Right lung (tissue), 5 donors: ENCODE data around the gene ARID5B. TPM values are rescaled to one million over a fixed set of nuclear protein-coding genes. Genes with fewer than 3 reads are reported as not detected.

ENCODE experiments used
- DNase-seq, 2 donors: peaks; one replicate each; pipeline ENCODE4 v3.0.0-alpha.2; 2013
- polyA plus RNA-seq, 5 donors: library from polyadenylated mRNA; unstranded; fragments of 120-200 nt; gene quantifications; one replicate each; pipeline versions ENCODE4 v1.2.1 to v1.2.3, GENCODE V29; 2013; ENCODE audit warnings: inconsistent platforms in 1 of 5, low replicate concordance in 1 of 5; ENCODE audit not compliant: insufficient read length in 5 of 5, insufficient read depth in 1 of 5

The ARID5B gene
- polyA plus RNA-seq, 5 donors = 27.9 to 49.2 (median 43.8) TPM

- no peak for DNase-seq
These were observed 148.3 kb downstream of the ARID5B start for GRCh38 chr10:62049624-62050345.

- DNase-seq = no peak
These were observed 148.9 kb downstream of the ARID5B start for GRCh38 chr10:62050346-62050892.

- DNase-seq = no peak
These were observed 149.5 kb downstream of the ARID5B start for GRCh38 chr10:62050893-62051433.

GRCh38 chr10:62052276-62052675 lies 150.8 kb downstream of the ARID5B start:
- DNase-seq = no peak

- DNase-seq = no peak
These were observed 152.4 kb downstream of the ARID5B start for GRCh38 chr10:62053860-62054259.

- DNase-seq = no peak
These were observed 152.9 kb downstream of the ARID5B start for GRCh38 chr10:62054408-62054807.

GRCh38 chr10:62054830-62055229 lies 153.3 kb downstream of the ARID5B start:
- no peak for DNase-seq

GRCh38 chr10:62056219-62056618 lies 154.7 kb downstream of the ARID5B start:
- no peak for DNase-seq

- no peak for DNase-seq
These were observed 155.2 kb downstream of the ARID5B start for GRCh38 chr10:62056698-62057097.

- DNase-seq = no peak
These were observed 155.9 kb downstream of the ARID5B start for GRCh38 chr10:62057359-62057758.

GRCh38 chr10:62057850-62058249 lies 156.4 kb downstream of the ARID5B start:
- no peak for DNase-seq

GRCh38 chr10:62058476-62058875 lies 157.0 kb downstream of the ARID5B start:
- DNase-seq = no peak

- DNase-seq = no peak
These were observed 157.4 kb downstream of the ARID5B start for GRCh38 chr10:62058896-62059216.

- peak; percentile 72 to 79 for DNase-seq
These were observed 157.9 kb downstream of the ARID5B start for GRCh38 chr10:62059217-62059920.

- no peak for DNase-seq
These were observed 160.5 kb downstream of the ARID5B start for GRCh38 chr10:62062028-62062427.

GRCh38 chr10:62062752-62063512 lies 161.4 kb downstream of the ARID5B start:
- no peak for DNase-seq

- DNase-seq = no peak
These were observed 162.4 kb downstream of the ARID5B start for GRCh38 chr10:62063795-62064472.

- DNase-seq = no peak
These were observed 166.1 kb downstream of the ARID5B start for GRCh38 chr10:62067560-62067959.

- DNase-seq = no peak
These were observed 167.0 kb downstream of the ARID5B start for GRCh38 chr10:62068464-62068863.

GRCh38 chr10:62069452-62070178 lies 168.1 kb downstream of the ARID5B start:
- no peak for DNase-seq

GRCh38 chr10:62071846-62072281 lies 170.4 kb downstream of the ARID5B start:
- DNase-seq = no peak
